PC-3 (cell line): Measurements from ENCODE around the gene TRIOBP. TPM values are rescaled to one million over a fixed set of nuclear protein-coding genes. Genes with fewer than 3 reads are reported as not detected.
A peak's percentile ranks its signal among the peaks of the same experiment; 100 is the strongest.
"Not testable (repeated sequence)": the region's sequence is repeated elsewhere in the genome, so short reads cannot be mapped to it uniquely, and the experiment has no call there.

Experiments used
- ATAC-seq: fragments of 200-7000 bp; cut with Tn5 transposase; 2 replicates; pipeline ENCODE4 v1.9.1; 2020; ENCODE audit warnings: mild to moderate bottlenecking, moderate library complexity
- BruUV-seq: library from RNA; stranded (reverse); fragments of 400-500 nt; replicated peaks from 2 replicates; lab custom pipeline; 2021; lab: Mats Ljungman, UMichigan
- CTCF ChIA-PET: fragments of 300-600 bp; sonication (Branson Sonifier 250); formaldehyde crosslinking; loops from one replicate; lab custom pipeline; 2022; ENCODE audit warnings: antibody characterized with exemption; lab: Charles Lee
- POLR2A ChIA-PET: fragments of 300-600 bp; sonication (Branson Sonifier 250); formaldehyde crosslinking; loops from one replicate; lab custom pipeline; 2022; ENCODE audit warnings: antibody characterized with exemption; ENCODE audit not compliant: unreplicated experiment; lab: Charles Lee
- DNase-seq: peaks from one replicate; pipeline ENCODE4 v3.0.0-alpha.2; 2015
- H2AFZ ChIP-seq: fragments of 300-600 bp; sonication (generic); 2 replicates; pipeline ENCODE4 v1.6.0; 2016; ENCODE audit warnings: antibody characterized with exemption, low read length
- H3F3A ChIP-seq: fragments of 300-600 bp; sonication (generic); one replicate; pipeline ENCODE4 v1.6.0; 2017; ENCODE audit warnings: antibody characterized with exemption, low read length, control low read depth, mild to moderate bottlenecking; ENCODE audit not compliant: unreplicated experiment
- H3K27ac ChIP-seq: fragments of 300-600 bp; sonication (generic); 2 replicates; pipeline ENCODE4 v1.5.1; 2016; ENCODE audit warnings: mild to moderate bottlenecking, low read length
- H3K27me3 ChIP-seq: fragments of 300-600 bp; sonication (generic); 2 replicates; pipeline ENCODE4 v1.6.1; 2016; ENCODE audit warnings: low read length, mixed read lengths
- H3K36me3 ChIP-seq: fragments of 300-600 bp; sonication (generic); 2 replicates; pipeline ENCODE4 v1.6.1; 2016; ENCODE audit warnings: low read depth, mixed run types, low read length, mixed read lengths
- H3K4me1 ChIP-seq: fragments of 300-600 bp; sonication (generic); 2 replicates; pipeline ENCODE4 v1.5.1; 2016; ENCODE audit warnings: low read length; ENCODE audit not compliant: insufficient read depth
- H3K4me2 ChIP-seq: fragments of 300-600 bp; sonication (generic); 2 replicates; pipeline ENCODE4 v1.6.0; 2016; ENCODE audit warnings: low read length
- H3K4me3 ChIP-seq: fragments of 300-600 bp; sonication (generic); 2 replicates; pipeline ENCODE4 v1.5.1; 2016; ENCODE audit warnings: mild to moderate bottlenecking, low read length, mixed read lengths
- H3K79me2 ChIP-seq: fragments of 300-600 bp; sonication (generic); 2 replicates; pipeline ENCODE4 v1.6.1; 2017; ENCODE audit warnings: low read length, mixed read lengths
- H3K9ac ChIP-seq: fragments of 300-600 bp; sonication (generic); 2 replicates; pipeline ENCODE4 v1.6.0; 2016; ENCODE audit warnings: mild to moderate bottlenecking, low read length
- H3K9me2 ChIP-seq: fragments of 300-600 bp; sonication (generic); replicated peaks from 2 replicates; pipeline ENCODE4 v1.6.1; 2016; ENCODE audit warnings: mixed run types, low read length, mixed read lengths
- H3K9me3 ChIP-seq: fragments of 300-600 bp; sonication (generic); 2 replicates; pipeline ENCODE4 v1.6.1; 2016; ENCODE audit warnings: low read length, mixed read lengths
- H4K20me1 ChIP-seq: fragments of 300-600 bp; sonication (generic); 2 replicates; pipeline ENCODE4 v1.6.1; 2016; ENCODE audit warnings: low read length, mixed read lengths
- CTCF ChIP-seq: fragments of 300-600 bp; sonication (generic); conservative IDR thresholded peaks from 2 replicates; pipeline ENCODE4 v1.5.1; 2017; ENCODE audit warnings: antibody characterized with exemption, low read depth, mild to moderate bottlenecking, low read length
- EZH2 ChIP-seq: fragments of 300-600 bp; sonication (generic); IDR thresholded peaks from one replicate; pipeline ENCODE4 v1.6.1; 2017; ENCODE audit warnings: antibody characterized with exemption, mild to moderate bottlenecking, low read length; ENCODE audit not compliant: unreplicated experiment
- EZH2phosphoT487 ChIP-seq: fragments of 300-600 bp; sonication (generic); IDR thresholded peaks from 2 replicates; pipeline ENCODE4 v1.6.1; 2018; ENCODE audit warnings: mild to moderate bottlenecking, antibody characterized with exemption, low read length, borderline replicate concordance
- intact Hi-C: fragments of 100-400 bp; cut with micrococcal nuclease; formaldehyde crosslinking; loops from 2 replicates; pipeline ENCODE4 v1.9.0; 2023
- total RNA-seq: library from RNA; depleted of rRNA; stranded (reverse); fragments of >200 nt; gene quantifications from 2 replicates; pipeline ENCODE4 v1.2.3, GENCODE V29; 2014

TRIOBP gene
- total RNA-seq, 1 experiment from 2014 or later = 64.5 TPM

GRCh38 chr22:37655252-37655563 is 41.6 kb upstream of the TRIOBP start:
- DNase-seq = no peak
- H3K4me2 ChIP-seq = no peak overlapping the region
- H3K9me3 ChIP-seq = no peaks in the 10 kb centered on the region
- intact Hi-C loops = no loop called here
- no TSS peak for BruUV-seq
- H3F3A ChIP-seq = no peaks in the 10 kb centered on the region
- H3K4me3 ChIP-seq = no peak overlapping the region
- H3K27me3 ChIP-seq = no peaks in the 10 kb centered on the region
- no peak overlapping the region for H3K9ac ChIP-seq
- H3K36me3 ChIP-seq = peaks cover 3% of the 10 kb centered on the region; the same call in 1 of the 2 replicates
- POLR2A ChIA-PET = no interaction called here
- peaks cover 12% of the 10 kb centered on the region for H3K4me1 ChIP-seq
- H4K20me1 ChIP-seq = peaks cover 9% of the 10 kb centered on the region; the same call in 1 of the 2 replicates
- no peaks in the 10 kb centered on the region for H3K9me2 ChIP-seq
- CTCF ChIA-PET = no interaction called here
- TF ChIP-seq CTCF (no peak), EZH2phosphoT487 (no peak), EZH2 (no peak)
- H3K27ac ChIP-seq = no peak overlapping the region
- no peak for ATAC-seq
- H3K79me2 ChIP-seq = peaks cover 12% of the 10 kb centered on the region
- no peak overlapping the region for H2AFZ ChIP-seq

- H3K4me3 ChIP-seq, H3K9ac ChIP-seq, H3F3A ChIP-seq, H3K27me3 ChIP-seq, H3K9me2 ChIP-seq, H3K36me3 ChIP-seq, CTCF ChIA-PET, BruUV-seq, H2AFZ ChIP-seq, ATAC-seq, H3K9me3 ChIP-seq, H3K27ac ChIP-seq, H3K4me2 ChIP-seq, DNase-seq, intact Hi-C loops: not testable (repeated sequence)
- H3K4me1 ChIP-seq = peaks cover 26% of the 10 kb centered on the region
- POLR2A ChIA-PET = interaction anchor here (0.6 kb wide), 1 partner anchor 28 kb away, joined by 5 read pairs; no protein-coding TSS in a partner anchor
- H4K20me1 ChIP-seq = peaks cover 19% of the 10 kb centered on the region
- peaks cover 26% of the 10 kb centered on the region for H3K79me2 ChIP-seq
Observed at GRCh38 chr22:37656583-37656982, 40.3 kb upstream of the TRIOBP start.

GRCh38 chr22:37657590-37658132 is 39.2 kb upstream of the TRIOBP start:
- peak overlapping the region; percentile 46; the same call in 1 of the 2 replicates for H3K9ac ChIP-seq
- TSS peak; percentile 98 for BruUV-seq
- ChIA-PET CTCF (interaction anchor here (0.9 to 1.6 kb wide), 2 partner anchors 14 to 24 kb away, joined by 3 to 8 read pairs; no protein-coding TSS in a partner anchor), POLR2A (interaction anchor here (0.5 to 1.3 kb wide), 6 partner anchors 18 to 162 kb away, joined by 3 to 14 read pairs (median 7); partner anchors contain the start of genes LGALS1 and NOL12)
- peak overlapping the region; percentile 69 for H3K4me3 ChIP-seq
- peaks cover 26% of the 10 kb centered on the region for H3K4me1 ChIP-seq
- H2AFZ ChIP-seq = peak overlapping the region; percentile 94
- H4K20me1 ChIP-seq = peaks cover 19% of the 10 kb centered on the region
- 0 out of 2 replicates have a peak overlapping the region, but pooled peaks have one; percentile 6 for H3K27ac ChIP-seq
- no peak for TF ChIP-seq EZH2phosphoT487
- no peak for TF ChIP-seq CTCF
- TF ChIP-seq EZH2 = no peak
- intact Hi-C loops = no loop called here
- H3K9me3 ChIP-seq = no peaks in the 10 kb centered on the region
- peaks cover 36% of the 10 kb centered on the region for H3K79me2 ChIP-seq
- H3K27me3 ChIP-seq = no peaks in the 10 kb centered on the region
- no peaks in the 10 kb centered on the region for H3F3A ChIP-seq
- DNase-seq (peak; percentile 11), ATAC-seq (peak; percentile 12; the same call in 1 of the 2 replicates)
- H3K9me2 ChIP-seq = no peaks in the 10 kb centered on the region
- peak overlapping the region; percentile 91 for H3K4me2 ChIP-seq
- H3K36me3 ChIP-seq = no peaks in the 10 kb centered on the region
